ENCODE results near the gene GRID1. TPM values are rescaled to one million over a fixed set of nuclear protein-coding genes. Genes with fewer than 3 reads are reported as not detected.

GRID1 gene
- total and polyA plus RNA-seq, 10 of the 15 experiments (the other 5 are each of a cell fraction or from before 2014, with no cell fraction given), result 0.04 to 0.62 (median 0.08) TPM; not detected in 5

DNA sequence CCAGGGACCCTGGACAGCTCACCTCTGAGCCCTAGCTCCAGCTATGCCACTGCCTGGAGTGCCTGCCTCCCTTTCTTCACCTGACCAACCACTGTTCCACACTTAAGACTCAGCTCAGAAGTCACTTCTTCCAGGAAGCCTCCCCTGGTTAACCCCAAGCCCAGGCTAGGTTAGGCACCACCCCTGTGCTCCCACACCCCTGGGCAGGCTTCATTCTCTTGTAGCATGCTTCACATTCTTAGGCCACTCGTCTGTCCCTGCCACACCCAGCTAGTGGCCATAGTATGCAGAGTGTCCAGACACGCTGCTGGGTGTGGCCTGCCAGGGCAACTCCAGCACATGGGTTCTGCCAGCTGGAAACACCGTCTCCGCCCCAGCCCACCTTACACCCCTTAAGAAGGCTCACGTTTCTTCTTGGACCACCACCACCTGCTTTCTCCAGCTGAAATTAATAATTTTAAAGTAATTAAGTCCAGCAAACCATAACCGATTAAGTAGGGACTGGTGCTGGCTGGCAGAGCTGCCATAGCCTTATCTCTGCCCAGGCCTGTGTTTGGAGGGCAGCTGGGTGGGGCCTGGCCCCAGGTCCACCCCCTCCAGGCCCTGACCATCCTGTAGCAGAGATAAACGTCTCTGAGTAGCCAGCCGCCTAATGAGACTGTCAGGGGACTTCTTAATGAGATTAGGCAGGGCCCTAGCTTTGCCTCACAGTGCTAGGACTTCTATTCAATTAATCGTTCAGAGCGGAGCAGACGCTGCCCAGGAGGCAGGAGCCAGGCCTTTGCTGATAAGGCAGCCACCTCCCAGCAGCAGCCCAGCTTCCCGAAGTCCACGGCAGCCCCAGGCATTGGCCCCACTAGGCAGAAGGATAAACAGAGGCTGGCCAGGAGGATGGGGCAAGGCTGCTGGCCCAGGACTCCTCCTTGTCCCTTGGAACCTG, 20.5 kb downstream of the GRID1 start:
- H2AFZ ChIP-seq (ENCODE audit: control insufficient read depth, low read depth, low read length), result no peak overlapping the region

More for the DNA sequence above, 20.5 kb downstream of the GRID1 start:
- no peak for DNase-seq (ENCODE audit: low read depth, low spot score)
- BruUV-seq (replicated peaks), result no TSS peak
- ChIA-PET CTCF (interaction anchor here (1.1 to 1.4 kb wide), 2 partner anchors 16 to 33 kb away, joined by 3 to 8 read pairs; no protein-coding TSS in a partner anchor), RAD21 (ENCODE audit: unreplicated experiment) (no interaction called here), SMC1A (ENCODE audit: uncharacterized antibody, unreplicated experiment) (no interaction called here), POLR2A (no interaction called here)
- TF ChIP-seq BCL11A (IDR thresholded peaks at IDR 0.05; ENCODE audit: low read depth, low read length) (no peak), WRNIP1 (IDR thresholded peaks at IDR 0.05; ENCODE audit: borderline replicate concordance, low read depth, low read length) (no peak)
- TF ChIP-seq, protein P1, sequence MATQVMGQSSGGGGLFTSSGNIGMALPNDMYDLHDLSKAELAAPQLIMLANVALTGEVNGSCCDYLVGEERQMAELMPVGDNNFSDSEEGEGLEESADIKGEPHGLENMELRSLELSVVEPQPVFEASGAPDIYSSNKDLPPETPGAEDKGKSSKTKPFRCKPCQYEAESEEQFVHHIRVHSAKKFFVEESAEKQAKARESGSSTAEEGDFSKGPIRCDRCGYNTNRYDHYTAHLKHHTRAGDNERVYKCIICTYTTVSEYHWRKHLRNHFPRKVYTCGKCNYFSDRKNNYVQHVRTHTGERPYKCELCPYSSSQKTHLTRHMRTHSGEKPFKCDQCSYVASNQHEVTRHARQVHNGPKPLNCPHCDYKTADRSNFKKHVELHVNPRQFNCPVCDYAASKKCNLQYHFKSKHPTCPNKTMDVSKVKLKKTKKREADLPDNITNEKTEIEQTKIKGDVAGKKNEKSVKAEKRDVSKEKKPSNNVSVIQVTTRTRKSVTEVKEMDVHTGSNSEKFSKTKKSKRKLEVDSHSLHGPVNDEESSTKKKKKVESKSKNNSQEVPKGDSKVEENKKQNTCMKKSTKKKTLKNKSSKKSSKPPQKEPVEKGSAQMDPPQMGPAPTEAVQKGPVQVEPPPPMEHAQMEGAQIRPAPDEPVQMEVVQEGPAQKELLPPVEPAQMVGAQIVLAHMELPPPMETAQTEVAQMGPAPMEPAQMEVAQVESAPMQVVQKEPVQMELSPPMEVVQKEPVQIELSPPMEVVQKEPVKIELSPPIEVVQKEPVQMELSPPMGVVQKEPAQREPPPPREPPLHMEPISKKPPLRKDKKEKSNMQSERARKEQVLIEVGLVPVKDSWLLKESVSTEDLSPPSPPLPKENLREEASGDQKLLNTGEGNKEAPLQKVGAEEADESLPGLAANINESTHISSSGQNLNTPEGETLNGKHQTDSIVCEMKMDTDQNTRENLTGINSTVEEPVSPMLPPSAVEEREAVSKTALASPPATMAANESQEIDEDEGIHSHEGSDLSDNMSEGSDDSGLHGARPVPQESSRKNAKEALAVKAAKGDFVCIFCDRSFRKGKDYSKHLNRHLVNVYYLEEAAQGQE (IDR thresholded peaks at IDR 0.05; ENCODE audit: low read depth, low read length), result peak; percentile 12; the same call in 1 of the 2 replicates
- Histone ChIP-seq H3K4me2 (ENCODE audit: control insufficient read depth, insufficient read depth) (no peak overlapping the region), H3K9ac (ENCODE audit: control insufficient read depth, insufficient read depth, low read length) (no peak overlapping the region), H4K20me1 (ENCODE audit: control insufficient read depth, insufficient read depth) (no peaks in the 10 kb centered on the region), H3K4me3 (no peak overlapping the region), H3K27me3 (replicated peaks in 1 of 2; ENCODE audit: control insufficient read depth in 2 of 2, insufficient read depth in 2 of 2, low read length in 1 of 2) (no peaks in the 10 kb centered on the region; a peak in 1 of 4 replicates), H3K9me3 (replicated peaks; ENCODE audit: control insufficient read depth, insufficient read depth, low read length) (no peaks in the 10 kb centered on the region), H3K27ac (ENCODE audit: control insufficient read depth, insufficient read depth) (no peak overlapping the region), H3K79me2 (ENCODE audit: control insufficient read depth, insufficient read depth, low read length) (no peaks in the 10 kb centered on the region), H3K36me3 (ENCODE audit: control insufficient read depth in 2 of 2, insufficient read depth in 2 of 2, low read length in 1 of 2) (no peaks in the 10 kb centered on the region), H3K4me1 (ENCODE audit: control insufficient read depth, insufficient read depth, low read length) (no peaks in the 10 kb centered on the region)
- ATAC-seq, result no peak
- intact Hi-C loops (cut with micrococcal nuclease; ENCODE audit: unreplicated experiment), result no loop called here
- in situ Hi-C loops (cut with MboI), result no loop called here
- 15% methylated on average over 12 of the region's 13 CpGs for WGBS (ENCODE audit: insufficient coverage, insufficient replicate concordance, low lambda C conversion rate, missing lambda C conversion rate)
- FAIRE-seq, result no peak
